Transverse colon (tissue), 3 donors: ENCODE results near the gene CNKSR2.

Experiments used
- CTCF ChIP-seq, 5 experiments: fragments of 200-600 bp in 3 of 5; fragments of 450-650 bp in 2 of 5; sonication (generic) in 3 of 5; IDR thresholded peaks; 1 replicate in 2 of 5; 2 replicates in 3 of 5; pipeline ENCODE4 v1.5.1; 2016 to 2017; ENCODE audit warnings: antibody characterized with exemption in 5 of 5, inconsistent platforms in 3 of 5, mild to moderate bottlenecking in 2 of 5, moderate library complexity in 1 of 5
- POLR2A ChIP-seq: fragments of 450-650 bp; IDR thresholded peaks from one replicate; pipeline ENCODE4 v1.6.1; 2016; ENCODE audit warnings: antibody characterized with exemption, mild to moderate bottlenecking, moderate library complexity

GRCh38 chrX:21503593-21503992 lies 129.4 kb downstream of the CNKSR2 start:
- TF ChIP-seq CTCF (IDR thresholded peaks at IDR 0.05), result no peak
- no peak for TF ChIP-seq POLR2A
